NCI-H460 (cell line): ENCODE data around the gene JSRP1. TPM values are rescaled to one million over a fixed set of nuclear protein-coding genes. Genes with fewer than 3 reads are reported as not detected.

Experiments
- DNase-seq: peaks from one replicate; pipeline ENCODE4 v3.0.0-alpha.2; 2016; ENCODE audit warnings: low read depth; ENCODE audit errors: extremely low read depth
- total RNA-seq: library from RNA; depleted of rRNA; stranded (reverse); fragments of >200 nt; shearing (Covaris generic); gene quantifications from 2 replicates; pipeline ENCODE4 v1.2.3, GENCODE V29; 2014

JSRP1 gene
- total RNA-seq, 1 experiment from 2014 or later, result not detected

DNA sequence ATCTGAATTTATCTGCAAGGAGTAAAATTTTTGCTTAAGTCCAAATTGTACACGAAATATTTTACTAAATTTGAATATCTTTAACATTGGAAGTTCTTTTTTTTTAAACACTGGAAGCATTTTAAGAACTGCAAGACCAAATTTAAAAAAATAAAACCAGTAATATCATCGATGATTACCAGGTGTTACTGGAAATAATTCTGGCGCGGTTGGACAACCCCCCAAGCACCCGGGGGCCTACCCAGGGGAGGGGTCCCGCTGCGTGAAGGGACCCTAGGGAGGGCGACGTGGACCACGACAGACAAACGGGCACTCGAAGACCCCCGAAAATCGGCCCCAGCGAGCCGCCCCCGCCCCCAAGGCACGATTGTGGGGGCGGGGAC lies 12.6 kb upstream of the JSRP1 start:
- no peak for DNase-seq

DNA sequence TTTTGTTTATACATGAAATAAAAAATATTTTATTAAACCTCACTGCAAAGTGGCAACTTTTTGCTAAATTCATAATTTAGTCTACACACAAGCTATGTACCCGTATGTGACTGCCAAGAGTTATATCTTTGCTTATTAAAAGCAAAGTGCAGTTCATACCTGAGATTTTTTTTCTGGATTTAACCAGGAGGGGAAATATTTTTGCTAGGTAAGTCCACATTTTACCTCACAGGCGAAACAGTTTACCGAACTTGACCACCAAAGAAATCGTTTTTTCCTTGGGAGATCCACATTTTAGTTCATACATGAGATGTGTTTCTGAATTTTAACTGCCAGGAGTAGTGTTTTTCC lies 12.2 kb upstream of the JSRP1 start:
- no peak for DNase-seq

DNA sequence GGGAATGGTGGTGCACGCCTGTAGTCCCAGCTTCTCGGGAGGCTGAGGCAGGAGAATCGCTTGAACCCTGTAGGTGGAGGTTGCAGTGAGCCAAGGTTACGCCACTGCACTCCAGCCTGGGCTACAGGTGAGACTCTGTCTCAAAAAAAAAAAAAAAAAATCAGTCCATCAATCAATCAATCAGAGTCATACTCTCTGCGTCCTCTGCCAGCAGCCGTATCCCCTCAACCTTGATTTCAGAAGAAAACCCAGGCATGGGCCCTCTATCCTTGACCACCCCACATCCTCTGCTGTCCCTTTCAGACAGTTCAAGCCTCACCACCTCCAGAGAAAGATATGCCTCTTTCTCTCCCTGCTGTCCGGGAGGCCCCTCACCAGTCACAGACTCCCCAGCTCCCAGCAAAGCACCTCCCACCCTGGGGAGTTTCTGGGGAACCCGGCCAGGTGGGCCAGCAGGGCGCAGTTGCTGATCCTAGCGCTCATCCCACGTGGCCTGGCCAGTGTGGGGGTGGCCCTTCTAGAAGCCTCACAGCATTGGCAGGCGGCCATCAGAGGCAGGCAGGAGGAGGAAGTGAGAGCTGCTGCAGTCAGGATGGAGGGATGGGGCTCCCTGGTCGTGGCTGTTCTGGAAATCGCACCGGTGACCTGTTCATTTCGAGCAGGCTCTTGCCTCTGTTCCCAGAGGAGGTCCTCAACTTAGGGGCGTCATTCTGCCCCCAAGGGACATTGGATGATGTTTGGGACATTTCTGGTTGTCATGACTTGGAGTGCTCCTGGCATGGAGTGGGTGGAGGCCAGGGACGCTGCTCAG lies 10.2 kb upstream of the JSRP1 start:
- no peak for DNase-seq

DNA sequence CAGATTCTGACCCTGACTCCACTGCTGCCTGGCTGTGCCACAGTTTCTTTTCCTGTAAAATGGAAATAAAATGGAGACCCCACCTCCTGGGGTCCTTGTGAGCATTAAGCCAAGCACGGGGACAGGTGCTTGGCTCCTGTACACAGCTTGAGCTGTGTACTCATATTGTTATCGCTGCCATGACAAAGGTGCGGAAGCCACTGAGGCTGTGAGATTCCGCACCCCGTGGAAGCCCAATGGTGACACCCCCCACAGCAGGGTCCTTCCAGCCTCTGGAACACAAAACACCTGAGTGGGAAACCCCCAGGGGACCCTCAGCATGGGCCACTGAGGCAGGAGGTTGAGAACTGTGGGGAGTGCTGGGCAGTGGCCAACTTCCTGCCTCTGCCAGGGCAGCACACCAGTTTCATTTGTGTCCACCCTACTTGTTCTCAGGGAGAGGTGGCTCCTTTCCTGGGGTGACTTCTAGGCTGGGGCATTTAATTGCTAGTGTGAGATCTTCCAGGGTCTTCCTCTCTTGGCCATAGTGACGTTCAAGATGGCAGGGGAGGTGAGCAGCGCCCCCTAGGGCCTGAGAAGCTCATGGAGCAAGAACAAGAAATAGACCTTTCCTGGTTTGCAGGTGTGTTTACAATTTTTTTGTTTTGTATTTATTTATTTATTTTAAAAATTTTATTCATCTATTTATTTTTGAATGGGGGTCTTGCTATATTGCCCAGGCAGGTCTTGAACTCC lies 5.4 kb upstream of the JSRP1 start:
- no peak for DNase-seq

DNA sequence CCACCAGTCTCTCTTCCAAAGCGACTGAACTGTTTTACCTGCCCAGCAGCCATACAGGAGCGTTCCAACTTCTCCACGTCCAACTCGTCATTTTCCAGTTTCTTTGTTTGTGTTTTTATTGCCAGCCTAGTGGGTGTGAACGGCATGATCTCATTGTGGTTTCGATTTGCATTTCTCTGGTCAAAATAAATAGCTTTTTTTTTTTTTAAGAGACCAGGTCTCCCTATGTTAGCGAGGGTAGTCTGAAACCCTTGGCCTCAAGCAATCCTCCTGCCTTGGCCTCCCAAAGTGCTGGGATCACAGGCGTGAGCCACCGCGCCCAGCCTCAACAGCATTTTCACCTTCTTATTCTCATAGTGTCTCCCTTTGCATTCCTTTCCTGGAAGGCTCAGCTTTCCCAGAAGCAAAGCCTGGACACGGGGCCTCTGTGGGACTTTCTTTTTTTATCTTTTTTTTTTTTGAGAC lies 4.2 kb upstream of the JSRP1 start:
- no peak for DNase-seq

DNA sequence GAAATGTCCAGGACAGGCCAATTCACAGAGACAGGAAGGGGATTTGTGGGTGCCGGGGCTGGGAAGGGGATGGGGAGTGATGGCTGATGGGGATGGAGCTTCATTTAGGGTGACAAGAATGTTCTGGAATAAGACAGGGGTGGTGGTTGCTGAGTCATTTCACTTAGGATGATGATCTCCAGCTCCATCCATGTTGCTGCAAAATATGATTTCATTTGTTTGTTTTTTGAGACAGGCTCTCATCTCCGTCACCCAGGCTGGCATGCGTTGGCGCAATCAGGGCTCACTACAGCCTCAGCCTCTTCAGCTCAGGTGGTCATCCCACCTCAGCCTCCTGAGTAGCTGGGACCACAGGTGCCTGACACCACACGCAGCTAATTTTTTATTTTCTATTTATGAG lies 3.1 kb upstream of the JSRP1 start:
- DNase-seq, result peak; percentile 69

DNA sequence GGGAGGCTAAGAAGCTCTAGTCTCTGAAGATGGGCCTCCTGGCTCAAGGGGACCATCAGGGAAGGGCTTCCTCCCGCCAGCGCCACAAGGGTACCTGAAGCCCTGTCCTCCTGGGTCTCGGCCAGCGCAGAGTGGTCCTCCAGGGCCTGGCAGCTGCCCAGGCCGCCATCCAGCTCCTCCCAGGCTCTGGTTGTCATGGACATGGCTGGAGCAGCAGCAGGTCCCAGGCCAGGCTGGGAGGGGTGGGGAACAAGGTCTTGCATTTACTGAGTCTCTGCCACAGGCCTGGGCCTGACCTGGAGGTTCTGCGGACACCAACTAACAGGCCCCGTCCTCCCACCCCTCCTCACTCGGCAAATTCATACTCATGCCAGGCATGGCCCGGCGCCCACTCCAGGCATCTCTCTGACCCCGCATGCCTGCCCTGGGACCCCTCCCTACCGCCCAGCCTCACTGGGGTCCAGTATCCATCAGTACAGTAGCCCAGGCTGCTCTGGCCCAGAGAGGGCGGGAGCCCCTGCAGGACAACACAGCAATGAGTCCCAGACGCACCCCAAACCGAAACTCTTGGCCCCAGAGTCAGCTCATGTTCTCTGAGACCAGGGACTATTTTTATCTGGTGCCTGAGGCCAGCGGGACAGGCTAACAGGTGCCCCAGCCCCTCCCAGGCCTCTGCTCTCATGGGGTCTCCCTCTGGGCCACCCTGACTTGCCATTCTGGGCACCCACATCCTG lies 938 bp downstream of the JSRP1 start:
- DNase-seq, result no peak

DNA sequence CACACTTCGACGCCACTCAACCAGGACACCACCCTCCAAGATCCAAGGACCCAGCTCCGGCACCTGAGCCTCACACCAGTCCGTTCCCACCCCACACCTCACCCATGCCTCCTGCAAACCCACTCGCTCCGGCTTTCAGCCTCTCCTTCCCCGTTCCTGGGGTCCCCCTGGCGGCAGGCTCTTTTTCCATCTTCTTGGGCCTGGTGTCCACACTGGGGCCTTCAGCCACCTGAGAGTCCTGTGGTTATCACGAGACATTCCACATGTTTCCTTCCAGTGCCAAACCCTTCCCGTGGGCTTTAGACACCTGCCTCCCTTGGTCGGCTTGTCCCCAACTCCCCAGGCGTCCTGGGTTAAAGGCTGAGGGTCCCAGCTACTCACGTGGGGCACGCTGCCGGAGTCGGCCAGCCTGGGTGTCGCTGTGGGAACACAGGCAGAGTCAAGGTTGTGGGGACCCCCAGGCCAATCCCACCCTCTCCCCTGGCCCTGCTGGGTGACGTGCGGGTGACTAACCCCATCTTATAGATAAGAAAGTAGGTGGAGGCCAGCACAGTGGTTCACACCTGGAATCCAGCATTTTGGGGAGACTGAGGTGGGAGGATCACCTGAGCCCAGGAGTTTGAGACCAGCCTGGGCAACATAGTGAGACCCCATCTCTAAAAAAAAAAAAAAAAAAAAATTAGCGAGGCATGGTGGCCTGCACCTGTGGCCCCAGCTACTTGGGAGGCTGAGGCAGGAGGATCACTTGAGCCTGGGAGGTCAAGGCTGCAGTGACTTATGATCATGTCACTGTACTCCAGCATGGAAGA lies 1.9 kb downstream of the JSRP1 start:
- DNase-seq, result no peak

DNA sequence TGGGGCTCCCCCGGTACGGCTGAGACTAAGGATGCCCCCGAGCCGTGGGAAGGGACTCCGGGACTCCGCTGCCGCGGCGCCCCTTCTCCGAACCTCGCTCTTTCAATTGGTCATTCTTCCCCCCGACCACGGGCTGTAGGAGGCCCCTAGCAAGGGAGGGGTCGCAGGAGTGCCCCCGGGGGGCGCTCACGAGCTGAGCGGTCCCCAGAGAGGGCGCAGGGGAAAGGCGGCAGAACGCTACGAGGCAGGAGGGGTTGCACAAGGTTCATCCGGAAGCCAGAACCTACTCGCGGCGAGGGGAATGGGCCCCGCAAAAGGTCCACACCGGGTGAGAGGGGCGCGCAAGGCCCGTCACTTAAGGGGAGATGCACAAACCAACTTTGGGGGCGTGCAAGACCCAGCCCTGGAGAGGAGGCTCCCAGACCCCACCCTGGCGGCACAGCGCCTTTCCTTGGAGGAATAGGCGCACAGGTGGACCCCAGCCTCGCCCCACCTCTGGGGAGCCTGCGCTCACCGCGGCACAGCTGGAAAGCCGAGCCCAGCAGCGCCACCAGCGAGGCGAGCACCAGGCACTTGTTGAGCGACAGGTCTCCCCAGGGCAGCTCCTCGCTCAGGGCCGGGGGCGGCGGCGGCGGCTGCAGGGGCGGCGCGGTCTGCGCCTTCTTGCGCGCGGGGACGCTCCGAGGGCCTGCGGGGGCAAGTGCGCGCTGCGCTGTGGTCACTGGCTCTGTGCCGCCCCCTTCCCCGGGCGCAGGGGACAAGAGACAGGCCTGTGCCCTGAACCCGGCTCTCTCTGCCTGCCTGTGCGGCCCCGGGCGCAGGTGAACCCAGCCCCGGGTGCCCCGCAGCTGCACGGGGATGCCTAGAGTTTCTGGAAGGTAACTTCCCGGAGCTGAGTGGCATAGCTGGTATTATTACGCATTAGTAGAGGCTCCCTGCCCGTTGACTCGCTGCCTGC lies 2.8 kb downstream of the JSRP1 start:
- DNase-seq, result no peak

DNA sequence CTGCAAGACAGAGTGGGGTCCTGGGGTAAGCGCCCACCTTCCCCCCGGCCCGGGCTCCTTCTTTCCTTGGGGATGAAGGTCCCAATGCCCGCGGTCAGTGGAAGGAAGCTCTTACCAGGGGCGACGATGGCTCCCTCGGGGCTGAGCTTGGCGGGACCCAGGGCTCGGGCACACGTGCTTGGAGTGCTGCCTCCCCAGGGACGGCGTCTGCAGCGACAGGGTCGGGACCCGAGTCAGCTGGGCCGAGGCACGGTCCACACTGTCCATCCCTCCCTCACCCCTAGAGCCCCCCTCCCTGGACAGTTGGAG lies 3.5 kb downstream of the JSRP1 start:
- no peak for DNase-seq

DNA sequence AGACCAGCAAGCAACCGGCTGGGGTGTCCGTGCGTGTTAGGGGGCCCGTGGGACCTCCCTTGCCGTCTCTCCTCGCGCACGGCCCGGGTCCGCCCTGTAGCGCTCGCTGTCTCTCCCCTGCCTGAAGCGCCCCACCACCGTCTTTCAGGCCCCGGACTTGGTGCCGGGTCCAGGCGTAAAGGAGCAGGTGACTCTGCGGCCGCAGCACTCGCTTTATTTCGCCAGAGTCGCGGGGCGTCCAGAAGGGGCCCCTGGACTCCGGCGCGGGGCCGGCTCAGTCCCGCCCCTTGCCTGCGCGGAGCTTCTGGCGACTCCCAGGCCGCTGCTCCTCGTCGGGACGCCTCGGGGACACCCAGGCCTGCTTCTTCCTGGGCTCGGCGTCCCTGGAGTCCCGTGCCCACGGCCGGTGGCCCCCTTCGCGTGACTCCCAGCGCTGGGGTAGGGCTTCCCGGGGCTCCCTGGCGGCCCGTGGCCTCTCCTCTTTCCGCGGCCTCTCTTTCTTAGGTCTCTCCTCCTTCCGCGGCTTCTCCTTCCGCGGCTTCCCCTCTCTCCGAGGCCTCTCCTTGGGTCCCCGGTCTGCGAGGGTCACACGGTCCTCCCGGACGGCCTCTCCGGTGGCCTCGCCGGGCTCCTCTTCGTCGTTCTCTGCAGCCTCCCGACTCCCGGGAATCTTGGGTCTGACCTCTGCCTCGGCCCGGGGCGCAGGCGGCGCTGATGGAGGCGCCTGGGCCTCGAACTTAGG lies 4.0 kb downstream of the JSRP1 start:
- no peak for DNase-seq

DNA sequence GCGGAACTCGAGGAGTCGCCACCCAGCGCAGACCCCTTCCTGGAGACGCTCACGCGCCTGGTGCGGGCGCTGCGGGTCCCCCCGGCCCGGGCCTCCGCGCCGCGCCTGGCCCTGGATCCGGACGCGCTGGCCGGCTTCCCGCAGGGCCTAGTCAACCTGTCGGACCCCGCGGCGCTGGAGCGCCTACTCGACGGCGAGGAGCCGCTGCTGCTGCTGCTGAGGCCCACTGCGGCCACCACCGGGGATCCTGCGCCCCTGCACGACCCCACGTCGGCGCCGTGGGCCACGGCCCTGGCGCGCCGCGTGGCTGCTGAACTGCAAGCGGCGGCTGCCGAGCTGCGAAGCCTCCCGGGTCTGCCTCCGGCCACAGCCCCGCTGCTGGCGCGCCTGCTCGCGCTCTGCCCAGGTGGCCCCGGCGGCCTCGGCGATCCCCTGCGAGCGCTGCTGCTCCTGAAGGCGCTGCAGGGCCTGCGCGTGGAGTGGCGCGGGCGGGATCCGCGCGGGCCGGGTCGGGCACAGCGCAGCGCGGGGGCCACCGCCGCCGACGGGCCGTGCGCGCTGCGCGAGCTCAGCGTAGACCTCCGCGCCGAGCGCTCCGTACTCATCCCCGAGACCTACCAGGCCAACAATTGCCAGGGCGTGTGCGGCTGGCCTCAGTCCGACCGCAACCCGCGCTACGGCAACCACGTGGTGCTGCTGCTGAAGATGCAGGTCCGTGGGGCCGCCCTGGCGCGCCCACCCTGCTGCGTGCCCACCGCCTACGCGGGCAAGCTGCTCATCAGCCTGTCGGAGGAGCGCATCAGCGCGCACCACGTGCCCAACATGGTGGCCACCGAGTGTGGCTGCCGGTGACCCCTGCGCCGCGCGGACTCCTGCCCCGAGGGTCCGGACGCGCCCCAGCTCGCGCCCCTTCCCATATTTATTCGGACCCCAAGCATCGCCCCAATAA lies 4.8 kb downstream of the JSRP1 start:
- no peak for DNase-seq

DNA sequence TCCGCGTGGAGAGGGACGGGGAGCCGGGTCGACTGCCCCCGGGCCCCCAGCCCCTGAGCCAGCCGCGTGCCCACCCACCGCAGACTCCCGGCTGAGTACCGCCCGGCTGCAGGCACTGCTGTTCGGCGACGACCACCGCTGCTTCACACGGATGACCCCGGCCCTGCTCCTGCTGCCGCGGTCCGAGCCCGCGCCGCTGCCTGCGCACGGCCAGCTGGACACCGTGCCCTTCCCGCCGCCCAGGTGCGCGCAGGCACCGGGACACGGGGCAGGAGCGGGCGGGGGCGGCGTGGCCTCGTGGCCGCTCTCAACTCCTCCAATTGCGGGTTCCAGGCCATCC lies 5.5 kb downstream of the JSRP1 start:
- no peak for DNase-seq

DNA sequence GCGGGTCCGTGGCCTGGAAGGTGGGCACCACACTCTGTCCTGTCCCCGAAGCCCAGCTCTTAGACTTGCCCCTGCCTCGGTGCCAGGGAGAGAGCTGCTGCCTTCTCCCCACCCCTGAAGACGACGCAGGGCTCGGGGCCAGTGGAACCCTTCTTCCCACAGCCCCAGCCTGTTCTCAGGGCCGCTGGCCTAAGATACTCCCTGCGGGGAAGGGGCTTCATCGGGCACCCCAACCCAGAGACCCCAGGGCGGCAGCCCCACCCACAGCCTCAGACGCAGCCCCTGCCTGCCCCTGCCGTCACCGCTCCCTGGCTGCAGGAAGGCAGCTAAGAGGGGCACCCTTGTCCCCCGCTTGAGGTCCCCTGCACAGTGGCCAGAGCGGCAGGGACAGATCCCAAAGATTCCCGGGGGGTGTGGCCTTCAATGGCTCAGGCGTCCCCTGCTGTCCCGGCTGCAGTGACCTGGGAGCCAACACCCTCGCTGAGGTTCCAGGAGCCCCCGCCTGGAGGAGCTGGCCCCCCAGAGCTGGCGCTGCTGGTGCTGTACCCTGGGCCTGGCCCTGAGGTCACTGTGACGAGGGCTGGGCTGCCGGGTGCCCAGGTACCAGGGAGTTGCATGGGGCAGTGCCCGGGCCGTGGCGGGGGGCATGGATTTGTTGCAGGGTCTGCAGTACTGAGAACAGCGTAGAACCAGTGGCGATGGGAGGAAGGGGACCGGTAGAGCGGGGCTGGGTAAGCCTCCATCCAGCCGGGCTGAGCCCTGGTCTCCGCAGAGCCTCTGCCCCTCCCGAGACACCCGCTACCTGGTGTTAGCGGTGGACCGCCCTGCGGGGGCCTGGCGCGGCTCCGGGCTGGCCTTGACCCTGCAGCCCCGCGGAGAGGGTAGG lies 6.1 kb downstream of the JSRP1 start:
- DNase-seq, result no peak

DNA sequence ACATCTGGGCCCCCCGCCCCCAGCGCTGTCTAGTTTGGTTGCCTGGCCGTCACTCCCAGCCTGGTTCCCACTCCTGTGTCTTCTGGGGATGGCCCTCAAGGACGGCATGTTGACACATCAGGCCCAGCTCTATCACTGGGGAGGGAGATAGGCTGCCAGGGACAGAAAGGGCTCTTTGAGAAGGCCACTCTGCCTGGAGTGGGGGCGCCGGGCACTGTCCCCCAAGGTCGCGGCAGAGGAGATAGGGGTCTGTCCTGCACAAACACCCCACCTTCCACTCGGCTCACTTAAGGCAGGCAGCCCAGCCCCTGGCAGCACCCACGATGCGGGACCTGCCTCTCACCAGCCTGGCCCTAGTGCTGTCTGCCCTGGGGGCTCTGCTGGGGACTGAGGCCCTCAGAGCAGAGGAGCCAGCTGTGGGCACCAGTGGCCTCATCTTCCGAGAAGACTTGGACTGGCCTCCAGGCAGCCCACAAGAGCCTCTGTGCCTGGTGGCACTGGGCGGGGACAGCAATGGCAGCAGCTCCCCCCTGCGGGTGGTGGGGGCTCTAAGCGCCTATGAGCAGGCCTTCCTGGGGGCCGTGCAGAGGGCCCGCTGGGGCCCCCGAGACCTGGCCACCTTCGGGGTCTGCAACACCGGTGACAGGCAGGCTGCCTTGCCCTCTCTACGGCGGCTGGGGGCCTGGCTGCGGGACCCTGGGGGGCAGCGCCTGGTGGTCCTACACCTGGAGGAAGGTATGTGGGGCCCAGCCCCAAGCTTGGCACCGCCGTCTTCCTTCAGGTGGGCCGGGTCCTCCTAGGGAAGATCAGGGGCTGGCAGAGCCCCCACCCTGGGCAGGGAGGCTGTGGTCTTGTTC lies 7.0 kb downstream of the JSRP1 start, which contains the start of gene AMH:
AMH (plus strand) TSS at position 314 of the 857 bp plus-strand sequence; CDS start at position 324, 10 bp downstream.
- no peak for DNase-seq
